H9 (cell line): ENCODE measurements around the gene GAPT. TPM values are rescaled to one million over a fixed set of nuclear protein-coding genes. Genes with fewer than 3 reads are reported as not detected.

ENCODE experiments used
- DNase-seq: peaks from one replicate; pipeline ENCODE4 v3.0.0-alpha.2; 2017
- H2AFZ ChIP-seq: one replicate; pipeline ENCODE4 v1.6.1; 2013; ENCODE audit warnings: mild to moderate bottlenecking, low read length, control low read depth, moderate library complexity
- H2AK5ac ChIP-seq: 2 replicates; pipeline ENCODE4 v1.6.1; 2013; ENCODE audit warnings: low read length, control low read depth, mixed read lengths; ENCODE audit not compliant: insufficient read length
- H2BK120ac ChIP-seq: one replicate; pipeline ENCODE4 v1.6.1; 2013; ENCODE audit warnings: low read depth, mild to moderate bottlenecking, low read length, control low read depth, inconsistent platforms; ENCODE audit not compliant: poor library complexity, severe bottlenecking
- H2BK12ac ChIP-seq: 2 replicates; pipeline ENCODE4 v1.6.1; 2013; ENCODE audit warnings: low read length, control low read depth, mixed read lengths, low read depth; ENCODE audit not compliant: insufficient read length
- H2BK15ac ChIP-seq: 2 replicates; pipeline ENCODE4 v1.6.1; 2013; ENCODE audit warnings: low read depth, low read length, control low read depth
- H2BK20ac ChIP-seq: one replicate; pipeline ENCODE4 v1.6.1; 2013; ENCODE audit warnings: low read depth, mild to moderate bottlenecking, low read length, control low read depth, inconsistent platforms; ENCODE audit not compliant: poor library complexity, severe bottlenecking
- H2BK5ac ChIP-seq: 2 replicates; pipeline ENCODE4 v1.6.1; 2013; ENCODE audit warnings: low read length, control low read depth, mixed read lengths; ENCODE audit not compliant: insufficient read length
- H3K14ac ChIP-seq: 2 replicates; pipeline ENCODE4 v1.6.1; 2013; ENCODE audit warnings: low read length, control low read depth; ENCODE audit not compliant: insufficient read depth
- H3K18ac ChIP-seq: 2 replicates; pipeline ENCODE4 v1.6.1; 2013; ENCODE audit warnings: low read depth, mild to moderate bottlenecking, mixed read lengths, low read length, control low read depth; ENCODE audit not compliant: insufficient read length
- H3K23ac ChIP-seq: 2 replicates; pipeline ENCODE4 v1.6.1; 2013; ENCODE audit warnings: low read length, control low read depth, mixed read lengths, low read depth; ENCODE audit not compliant: insufficient read length
- H3K23me2 ChIP-seq: 2 replicates; pipeline ENCODE4 v1.6.1; 2013; ENCODE audit warnings: low read depth, mild to moderate bottlenecking, mixed read lengths, low read length, control low read depth; ENCODE audit not compliant: insufficient read length, poor library complexity, severe bottlenecking
- H3K27ac ChIP-seq: 2 replicates; pipeline ENCODE4 v1.5.1; 2013; ENCODE audit warnings: low read length, control low read depth, mixed read lengths, low read depth; ENCODE audit not compliant: insufficient read length
- H3K27me3 ChIP-seq: 2 replicates; pipeline ENCODE4 v1.6.1; 2013; ENCODE audit warnings: low read length, control low read depth, inconsistent platforms; ENCODE audit not compliant: insufficient read depth
- H3K4ac ChIP-seq: 2 replicates; pipeline ENCODE4 v1.6.1; 2013; ENCODE audit warnings: low read depth, mild to moderate bottlenecking, control low read depth, inconsistent platforms, low read length, moderate library complexity
- H3K4me1 ChIP-seq: 2 replicates; pipeline ENCODE4 v1.6.1; 2013; ENCODE audit warnings: low read length, control low read depth, inconsistent platforms; ENCODE audit not compliant: insufficient read depth
- H3K4me2 ChIP-seq: 2 replicates; pipeline ENCODE4 v1.6.1; 2013; ENCODE audit warnings: low read length, control low read depth, mixed read lengths; ENCODE audit not compliant: insufficient read length, insufficient read depth
- H3K56ac ChIP-seq: 2 replicates; pipeline ENCODE4 v1.6.1; 2013; ENCODE audit warnings: low read depth, mild to moderate bottlenecking, mixed read lengths, low read length, control low read depth; ENCODE audit not compliant: insufficient read length
- H3K79me1 ChIP-seq: 2 replicates; pipeline ENCODE4 v1.6.1; 2013; ENCODE audit warnings: low read depth, mild to moderate bottlenecking, moderate library complexity, low read length, control low read depth, inconsistent platforms; ENCODE audit not compliant: insufficient read depth, poor library complexity, severe bottlenecking
- H3K79me2 ChIP-seq: 2 replicates; pipeline ENCODE4 v1.6.1; 2013; ENCODE audit warnings: low read length, control low read depth, inconsistent platforms; ENCODE audit not compliant: insufficient read depth
- H3K9ac ChIP-seq: 2 replicates; pipeline ENCODE4 v1.6.1; 2013; ENCODE audit warnings: low read length, control low read depth, mixed read lengths; ENCODE audit not compliant: insufficient read length; ENCODE audit errors: extremely low read depth
- H3K9me3 ChIP-seq: one replicate; pipeline ENCODE4 v1.6.1; 2013; ENCODE audit warnings: low read depth, low read length, inconsistent platforms; ENCODE audit not compliant: control insufficient read depth
- H3T11ph ChIP-seq: one replicate; pipeline ENCODE4 v1.6.1; 2013; ENCODE audit warnings: mild to moderate bottlenecking, low read length, control low read depth, inconsistent platforms
- H4K20me1 ChIP-seq: one replicate; pipeline ENCODE4 v1.6.1; 2013; ENCODE audit not compliant: control insufficient read depth, insufficient read length, insufficient read depth
- H4K5ac ChIP-seq: 2 replicates; pipeline ENCODE4 v1.6.1; 2013; ENCODE audit warnings: low read depth, mild to moderate bottlenecking, mixed read lengths, low read length, control low read depth; ENCODE audit not compliant: insufficient read length
- H4K8ac ChIP-seq: replicated peaks from 2 replicates; pipeline ENCODE4 v1.6.1; 2013; ENCODE audit warnings: low read length, control low read depth, mixed read lengths, low read depth; ENCODE audit not compliant: insufficient read length
- H4K91ac ChIP-seq: 2 replicates; pipeline ENCODE4 v1.6.1; 2013; ENCODE audit warnings: low read depth, mild to moderate bottlenecking, moderate library complexity, mixed read lengths, low read length, control low read depth; ENCODE audit not compliant: insufficient read length
- H3K27ac Mint-ChIP-seq, 3 experiments: 2 replicates in 2 of 3; 3 replicates in 1 of 3; pipeline ENCODE4 v1.8.0; 2020 to 2021; ENCODE audit warnings: mixed read lengths in 3 of 3, mild to moderate bottlenecking in 1 of 3, moderate library complexity in 1 of 3
- H3K27me3 Mint-ChIP-seq: 2 replicates; pipeline ENCODE4 v1.8.0; 2021; ENCODE audit warnings: low read depth, mild to moderate bottlenecking, moderate library complexity, mixed read lengths
- H3K36me3 Mint-ChIP-seq, 3 experiments: 2 replicates in 2 of 3; 3 replicates in 1 of 3; pipeline ENCODE4 v1.8.0; 2020 to 2021; ENCODE audit warnings: low read depth in 3 of 3, mixed read lengths in 3 of 3; ENCODE audit not compliant: insufficient read depth in 1 of 3
- H3K4me1 Mint-ChIP-seq, 2 experiments: 2 replicates each; pipeline ENCODE4 v1.8.0; 2020; ENCODE audit warnings: mixed read lengths in 2 of 2
- H3K4me3 Mint-ChIP-seq, 2 experiments: 2 replicates in 1 of 2; 3 replicates in 1 of 2; pipeline ENCODE4 v1.8.0; 2020 to 2021; ENCODE audit warnings: mild to moderate bottlenecking in 2 of 2, mixed read lengths in 2 of 2, moderate library complexity in 1 of 2
- H3K9me3 Mint-ChIP-seq, 2 experiments: 2 replicates in 1 of 2; 3 replicates in 1 of 2; pipeline ENCODE4 v1.8.0; 2020; ENCODE audit warnings: mild to moderate bottlenecking in 2 of 2, mixed read lengths in 2 of 2, moderate library complexity in 1 of 2
- CTCF ChIP-seq: fragments of 200-600 bp; sonication (generic); conservative IDR thresholded peaks from 3 replicates; pipeline ENCODE4 v1.8.0; 2021; ENCODE audit warnings: antibody characterized with exemption, mild to moderate bottlenecking
- WGBS: extraction: QIAGEN DNeasy Blood & Tissue Kit; methylation state at CpG from one replicate; pipeline ENCODE4 v1.1.7; 2013; ENCODE audit warnings: missing lambda C conversion rate, low lambda C conversion rate, mixed read lengths; ENCODE audit not compliant: insufficient read length; ENCODE audit errors: extremely low coverage; 5-methylcytosine and 5-hydroxymethylcytosine counted together
- total RNA-seq: library from RNA; stranded (reverse); gene quantifications from 2 replicates; pipeline ENCODE4 v1.2.1, GENCODE V29; 2021

The GAPT gene
- total RNA-seq, 1 experiment from 2014 or later = not detected

- H2AFZ ChIP-seq = no peak overlapping the region
- no peaks in the 10 kb centered on the region for H4K20me1 ChIP-seq
- no peak overlapping the region for H3K27ac ChIP-seq
- no peaks in the 10 kb centered on the region for H3K9me3 ChIP-seq
- H2BK120ac ChIP-seq = no peak overlapping the region
- H3K27me3 Mint-ChIP-seq = no peaks in the 10 kb centered on the region; the same call in 1 of the 2 replicates
- no peaks in the 10 kb centered on the region for H3K9me3 Mint-ChIP-seq
- no peak overlapping the region for H3K4me3 Mint-ChIP-seq
- no peak overlapping the region for H2BK12ac ChIP-seq
- WGBS = no CpG with 5 or more reads among the region's 3 CpGs
- H3K9ac ChIP-seq = no peak overlapping the region
- H3K79me2 ChIP-seq = peaks cover 2% of the 10 kb centered on the region; the same call in 1 of the 2 replicates
- peaks cover 3 to 51% (median 37%) of the 10 kb centered on the region in 3 experiments for H3K36me3 Mint-ChIP-seq
- no peak for TF ChIP-seq CTCF
- DNase-seq = no peak
- no peaks in the 10 kb centered on the region for H3K79me1 ChIP-seq
- no peak overlapping the region for H4K91ac ChIP-seq
- H4K5ac ChIP-seq = no peak overlapping the region
- H3K23ac ChIP-seq = no peak overlapping the region
- H3K27ac Mint-ChIP-seq = peak overlapping the region in 1 of 3 experiments; percentile 50; a peak in 1 of 7 replicates
- no peak overlapping the region for H3K56ac ChIP-seq
- no peak overlapping the region for H2BK15ac ChIP-seq
- no peak overlapping the region for H3T11ph ChIP-seq
- no peaks in the 10 kb centered on the region for H3K27me3 ChIP-seq
- no peak overlapping the region for H3K4me2 ChIP-seq
- H3K18ac ChIP-seq = no peak overlapping the region
- H4K8ac ChIP-seq = no peak overlapping the region
- H3K14ac ChIP-seq = no peak overlapping the region
- no peak overlapping the region for H2BK20ac ChIP-seq
- peaks cover 17 to 19% of the 10 kb centered on the region in 2 experiments for H3K4me1 Mint-ChIP-seq
- H3K4ac ChIP-seq = no peak overlapping the region
- H2BK5ac ChIP-seq = no peak overlapping the region
- peaks cover 5% of the 10 kb centered on the region for H3K23me2 ChIP-seq
- no peaks in the 10 kb centered on the region for H3K4me1 ChIP-seq
- no peak overlapping the region for H2AK5ac ChIP-seq
Measured at GRCh38 chr5:58456026-58456425, 35.2 kb upstream of the GAPT start.
